AG10803 (cell line): ENCODE data around the gene NUP188.

Experiments
- DNase-seq: peaks from one replicate; pipeline ENCODE4 v3.0.0; 2010; ENCODE audit warnings: low read depth
- H3K4me3 ChIP-seq: 2 replicates; pipeline ENCODE4 v1.5.1; 2011; ENCODE audit warnings: mild to moderate bottlenecking, low read length, control low read depth
- CTCF ChIP-seq: conservative IDR thresholded peaks from 2 replicates; pipeline ENCODE4 v1.5.1; 2011; ENCODE audit warnings: mild to moderate bottlenecking, low read length, control low read depth, inconsistent platforms

NUP188 gene

DNA sequence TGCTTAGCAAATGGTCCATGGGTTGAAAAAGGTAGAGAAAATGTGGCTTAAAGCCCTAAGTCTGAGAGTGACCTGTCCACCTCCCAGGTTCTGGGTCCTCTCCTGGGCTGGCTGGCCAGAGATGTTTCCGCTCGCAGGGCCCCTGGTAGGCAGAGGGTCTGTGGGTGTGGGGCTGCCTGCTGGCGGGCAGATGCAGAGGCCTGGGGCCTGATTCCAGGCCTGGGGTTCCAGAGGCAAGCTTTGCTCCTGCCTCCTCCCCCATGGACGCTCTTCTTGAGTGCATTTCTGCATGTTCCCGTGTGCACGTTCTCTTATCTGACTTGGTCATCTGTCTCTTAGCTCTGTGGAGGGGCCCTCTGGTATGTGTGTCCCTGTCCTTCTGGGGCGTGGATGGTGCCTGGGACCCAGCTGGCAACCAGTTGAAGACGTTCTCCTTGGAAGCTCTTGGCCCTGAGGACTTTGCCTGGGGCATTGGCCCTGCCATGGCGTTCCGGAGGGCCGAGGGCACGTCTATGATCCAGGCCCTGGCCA is 92.7 kb downstream of the NUP188 start:
- no peak for DNase-seq
- no peak overlapping the region for H3K4me3 ChIP-seq
- TF ChIP-seq CTCF: no peak

DNA sequence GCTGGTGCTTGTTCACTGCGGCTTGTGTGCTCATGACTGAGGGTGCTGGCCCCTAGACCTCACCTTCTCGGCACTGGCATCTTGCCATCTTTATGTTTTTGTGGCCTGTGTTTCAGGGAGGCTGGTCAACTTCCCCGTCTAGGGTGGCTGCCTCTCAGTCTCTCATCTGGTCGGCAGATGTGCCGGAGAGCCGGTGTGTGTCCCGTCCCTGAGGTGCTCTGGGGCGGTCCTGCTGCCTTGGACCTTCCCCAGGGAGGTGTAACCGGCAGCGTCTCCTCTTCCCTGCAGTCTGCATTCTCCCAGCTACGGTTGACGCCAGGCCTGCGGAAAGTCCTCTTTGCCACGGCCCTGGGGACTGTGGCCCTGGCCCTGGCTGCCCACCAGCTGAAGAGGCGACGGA is 94.5 kb downstream of the NUP188 start:
- no peak overlapping the region for H3K4me3 ChIP-seq
- no peak for DNase-seq
- no peak for TF ChIP-seq CTCF

DNA sequence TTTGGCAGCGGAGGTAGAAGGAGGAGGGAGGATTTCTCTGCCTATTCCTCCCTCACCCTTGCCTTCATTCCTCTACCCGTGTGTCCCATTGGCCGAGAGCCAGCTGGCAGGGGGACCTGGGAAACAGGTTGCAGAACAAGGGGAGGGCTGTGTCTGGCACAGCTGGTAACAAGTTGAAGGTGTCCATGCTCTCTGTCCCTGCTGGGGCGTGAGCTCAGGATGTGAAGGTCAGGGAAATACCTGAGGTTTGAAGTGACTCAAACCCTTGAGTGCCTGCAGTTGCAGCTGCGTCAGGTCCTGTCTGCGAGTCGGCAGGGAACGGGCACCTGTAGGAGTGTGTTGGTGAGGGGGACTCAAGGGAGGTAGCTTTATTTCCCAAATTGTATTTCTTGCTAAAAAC is 105.1 kb downstream of the NUP188 start:
- DNase-seq: no peak
- TF ChIP-seq CTCF: no peak
- no peak overlapping the region for H3K4me3 ChIP-seq

GRCh38 chr9:129053020-129053419 is 105.5 kb downstream of the NUP188 start:
- DNase-seq: no peak
- no peak for TF ChIP-seq CTCF
- H3K4me3 ChIP-seq: no peak overlapping the region

DNA sequence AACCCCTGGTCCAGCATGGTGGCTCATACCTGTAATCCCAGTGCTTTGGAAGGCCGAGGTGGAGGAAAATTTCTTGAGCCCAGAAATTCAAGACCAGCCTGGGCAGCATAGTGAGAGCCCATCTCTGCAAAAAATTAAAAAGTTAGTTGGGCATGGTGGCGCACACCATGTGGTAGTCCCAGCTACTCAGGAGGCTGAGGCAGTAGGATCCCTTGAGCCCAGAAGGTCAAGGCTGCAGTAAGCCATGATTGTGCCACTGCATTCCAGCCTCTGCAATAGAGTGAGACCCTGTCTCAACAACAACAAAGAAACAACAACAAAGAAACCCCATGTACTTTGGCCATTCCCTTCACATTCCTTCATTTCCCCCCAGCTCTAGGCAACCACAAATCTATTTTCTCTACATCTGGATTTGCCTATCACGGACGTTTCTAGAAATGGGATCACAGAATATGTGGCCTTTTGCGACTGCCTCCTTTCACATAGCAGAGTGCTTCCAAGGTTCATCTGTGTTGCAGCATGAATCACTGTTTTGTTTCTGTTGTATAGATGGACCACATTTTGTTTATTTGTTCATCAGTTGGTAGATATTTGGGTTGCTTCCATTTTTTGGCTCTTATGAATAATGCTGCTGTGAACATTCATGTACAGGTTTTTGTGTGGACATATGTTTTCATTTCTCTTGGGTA is 106.8 kb downstream of the NUP188 start:
- no peak overlapping the region for H3K4me3 ChIP-seq
- DNase-seq: no peak
- no peak for TF ChIP-seq CTCF
